ENCODE data around the gene CLEC20A. TPM values are rescaled to one million over a fixed set of nuclear protein-coding genes. Genes with fewer than 3 reads are reported as not detected.

CLEC20A gene
- total and polyA plus RNA-seq, 2 donors (not counting 1 experiment from before 2014, with no cell fraction given) = 4.9 to 5.2 TPM

DNA sequence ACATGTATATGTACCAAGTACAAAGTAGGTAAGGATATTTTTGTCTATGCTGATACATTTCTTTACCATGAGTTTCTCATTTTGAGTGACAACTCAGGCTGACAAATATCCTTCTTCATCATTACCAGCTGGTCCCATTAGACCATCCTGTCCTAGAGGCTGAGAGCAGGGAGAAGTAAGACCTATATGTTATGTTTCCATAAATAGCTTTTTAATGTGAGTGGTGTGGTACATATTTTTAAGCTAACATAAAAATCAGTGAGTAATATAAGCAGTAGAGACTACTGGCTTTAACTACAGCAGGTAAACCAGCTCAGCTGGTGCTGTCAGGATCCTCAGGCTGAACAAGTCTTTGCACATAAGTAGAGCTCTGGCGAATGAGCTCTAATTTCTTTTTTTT is 62.4 kb downstream of the CLEC20A start:
- H3K4me1 Mint-ChIP-seq = no peaks in the 10 kb centered on the region
- DNase-seq (no peak), ATAC-seq (ENCODE audit: low read depth) (no peak)
- Histone ChIP-seq H3K27me3 (replicated peaks in 1 of 4; ENCODE audit: control extremely low read depth in 1 of 4, control insufficient read depth in 3 of 4, insufficient read depth in 4 of 4, low read length in 3 of 4) (no peaks in the 10 kb centered on the region), H3K4me1 (ENCODE audit: control insufficient read depth in 2 of 2, insufficient read depth in 2 of 2, low read length in 2 of 2) (no peaks in the 10 kb centered on the region), H3K27ac (ENCODE audit: low read length in 2 of 2) (no peak overlapping the region), H2AFZ (ENCODE audit: insufficient read depth, low read depth, low read length, poor library complexity, severe bottlenecking) (no peak overlapping the region), H3K79me2 (ENCODE audit: control insufficient read depth, insufficient read depth, low read length) (no peaks in the 10 kb centered on the region), H3K9me3 (ENCODE audit: control extremely low read depth in 1 of 3, control insufficient read depth in 2 of 3, insufficient read depth in 1 of 3, low read length in 2 of 3) (no peaks in the 10 kb centered on the region), H3K36me3 (replicated peaks in 1 of 2; ENCODE audit: control extremely low read depth in 1 of 2, control insufficient read depth in 1 of 2, extremely low read depth in 1 of 2, insufficient read depth in 2 of 2, low read length in 1 of 2) (no peaks in the 10 kb centered on the region), H3K9ac (ENCODE audit: low read length) (no peak overlapping the region), H3K4me3 (ENCODE audit: control extremely low read depth in 1 of 5, extremely low read depth in 1 of 5, insufficient read depth in 1 of 5, low read depth in 2 of 5, low read length in 4 of 5) (no peak overlapping the region), H4K20me1 (ENCODE audit: control insufficient read depth, insufficient read depth, low read length, poor library complexity, severe bottlenecking) (no peaks in the 10 kb centered on the region), H3K4me2 (replicated peaks; ENCODE audit: low read depth, low read length, poor library complexity, severe bottlenecking) (no peak overlapping the region)
- no peak overlapping the region for H3K4me3 Mint-ChIP-seq
- H3K27me3 Mint-ChIP-seq = peaks cover 4% of the 10 kb centered on the region
- TF ChIP-seq, protein P1, sequence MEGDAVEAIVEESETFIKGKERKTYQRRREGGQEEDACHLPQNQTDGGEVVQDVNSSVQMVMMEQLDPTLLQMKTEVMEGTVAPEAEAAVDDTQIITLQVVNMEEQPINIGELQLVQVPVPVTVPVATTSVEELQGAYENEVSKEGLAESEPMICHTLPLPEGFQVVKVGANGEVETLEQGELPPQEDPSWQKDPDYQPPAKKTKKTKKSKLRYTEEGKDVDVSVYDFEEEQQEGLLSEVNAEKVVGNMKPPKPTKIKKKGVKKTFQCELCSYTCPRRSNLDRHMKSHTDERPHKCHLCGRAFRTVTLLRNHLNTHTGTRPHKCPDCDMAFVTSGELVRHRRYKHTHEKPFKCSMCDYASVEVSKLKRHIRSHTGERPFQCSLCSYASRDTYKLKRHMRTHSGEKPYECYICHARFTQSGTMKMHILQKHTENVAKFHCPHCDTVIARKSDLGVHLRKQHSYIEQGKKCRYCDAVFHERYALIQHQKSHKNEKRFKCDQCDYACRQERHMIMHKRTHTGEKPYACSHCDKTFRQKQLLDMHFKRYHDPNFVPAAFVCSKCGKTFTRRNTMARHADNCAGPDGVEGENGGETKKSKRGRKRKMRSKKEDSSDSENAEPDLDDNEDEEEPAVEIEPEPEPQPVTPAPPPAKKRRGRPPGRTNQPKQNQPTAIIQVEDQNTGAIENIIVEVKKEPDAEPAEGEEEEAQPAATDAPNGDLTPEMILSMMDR (IDR thresholded peaks at IDR 0.05) = no peak
- no peak for TF ChIP-seq EZH2 (IDR thresholded peaks at IDR 0.05; ENCODE audit: borderline replicate concordance, insufficient read depth, low read depth, low read length, poor library complexity, severe bottlenecking)
- no peaks in the 10 kb centered on the region for H3K9me3 Mint-ChIP-seq (ENCODE audit: insufficient read depth)
- ChIA-PET POLR2A (no interaction called here), CTCF (interaction anchor here (0.6 to 0.9 kb wide), 2 partner anchors 14 to 1417 kb away, joined by 3 read pairs; no protein-coding TSS in a partner anchor)
- intact Hi-C loops (cut with micrococcal nuclease) = no loop called here
- WGBS (ENCODE audit: insufficient coverage) = no CpG with 5 or more reads among the region's 1 CpG
- H3K27ac Mint-ChIP-seq = no peak overlapping the region

Small RNA genes lying within 50 kb of the gene (small RNA-seq; reads per million reads assigned to genes)
- gene RF00017 (ENCODE audit: insufficient read length, low read depth, low replicate concordance) = not detected

Other genes starting within 250 kb of the CLEC20A start
- not detected in 2 replicates for gene TEX35, start 16.1 kb upstream of the CLEC20A start, total RNA-seq
- gene TEX35, start 16.1 kb upstream of the CLEC20A start, polyA plus RNA-seq = 0.09 TPM in 1 of 2 replicates, not detected in the other
- 251 and 263 TPM in 2 replicates for gene RALGPS2, start 228.3 kb upstream of the CLEC20A start, total RNA-seq
- gene RALGPS2, start 228.3 kb upstream of the CLEC20A start, polyA plus RNA-seq = 59.6 and 111 TPM in 2 replicates